GM18867 (cell line): ENCODE results near the gene KLK14.

ENCODE experiments used
- ATAC-seq: cut with Tn5 transposase; IDR thresholded peaks from one replicate; pipeline ENCODE4 v1.9.1; 2021; ENCODE audit warnings: mild to moderate bottlenecking, moderate library complexity; ENCODE audit not compliant: unreplicated experiment

Gene KLK14

DNA sequence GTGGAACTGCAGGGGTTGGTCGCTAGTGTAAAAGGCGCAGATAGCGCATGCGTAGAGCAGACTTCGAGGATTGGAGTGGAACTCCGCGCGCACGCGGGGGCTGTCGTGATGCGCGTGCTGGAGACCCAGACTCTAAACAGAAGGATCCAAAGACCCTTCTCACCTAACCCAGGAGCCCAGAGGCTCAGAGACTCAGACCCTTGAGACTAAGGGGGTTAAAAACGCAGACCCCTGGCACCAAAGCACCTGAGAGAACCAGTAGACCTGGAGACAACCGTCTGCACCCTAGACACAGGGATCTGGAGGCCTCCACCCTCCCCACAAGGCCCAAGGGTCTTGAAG lies 26.1 kb upstream of the KLK14 start:
- ATAC-seq = peak; percentile 40

DNA sequence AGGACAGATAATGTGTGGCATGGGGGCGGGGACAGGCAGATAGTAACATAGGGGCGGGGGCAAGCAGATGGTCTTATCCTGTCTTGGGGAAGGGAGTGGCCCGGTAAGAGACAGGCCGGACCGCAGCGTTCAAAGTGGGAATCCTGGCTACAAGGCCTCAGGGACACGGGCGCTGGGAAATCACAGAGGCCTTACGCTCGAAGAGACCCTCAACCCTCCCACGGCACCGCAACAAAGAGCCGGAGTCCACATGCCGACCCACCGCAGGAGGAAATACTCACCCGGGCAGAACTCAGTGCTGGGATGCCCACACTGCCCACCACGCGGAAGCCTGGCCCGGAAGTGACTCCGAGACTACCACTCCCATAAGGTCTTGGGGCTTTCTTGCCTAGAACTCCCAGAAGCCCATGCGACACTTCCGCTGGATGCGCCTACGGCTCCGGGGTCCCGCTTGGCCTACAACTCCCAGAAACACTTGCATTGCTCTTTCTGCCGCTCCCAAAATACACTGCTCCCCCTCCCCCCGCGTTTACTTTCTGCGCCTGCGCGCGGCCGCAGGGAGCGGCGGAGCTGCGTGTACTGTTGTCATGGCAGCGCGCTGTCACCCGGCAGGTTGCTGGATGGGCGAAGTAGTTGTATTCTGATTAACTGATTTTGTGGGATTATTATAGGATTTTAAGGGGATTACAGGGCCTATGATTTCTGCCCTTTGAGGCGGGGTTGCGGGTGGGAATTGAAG lies 25.5 kb upstream of the KLK14 start, which contains the start of gene CTU1:
CTU1 (minus strand) TSS at position 344 of the 739 bp plus-strand sequence. CDS start 3,840 bp downstream, outside the sequence.
- peak; percentile 89 for ATAC-seq

DNA sequence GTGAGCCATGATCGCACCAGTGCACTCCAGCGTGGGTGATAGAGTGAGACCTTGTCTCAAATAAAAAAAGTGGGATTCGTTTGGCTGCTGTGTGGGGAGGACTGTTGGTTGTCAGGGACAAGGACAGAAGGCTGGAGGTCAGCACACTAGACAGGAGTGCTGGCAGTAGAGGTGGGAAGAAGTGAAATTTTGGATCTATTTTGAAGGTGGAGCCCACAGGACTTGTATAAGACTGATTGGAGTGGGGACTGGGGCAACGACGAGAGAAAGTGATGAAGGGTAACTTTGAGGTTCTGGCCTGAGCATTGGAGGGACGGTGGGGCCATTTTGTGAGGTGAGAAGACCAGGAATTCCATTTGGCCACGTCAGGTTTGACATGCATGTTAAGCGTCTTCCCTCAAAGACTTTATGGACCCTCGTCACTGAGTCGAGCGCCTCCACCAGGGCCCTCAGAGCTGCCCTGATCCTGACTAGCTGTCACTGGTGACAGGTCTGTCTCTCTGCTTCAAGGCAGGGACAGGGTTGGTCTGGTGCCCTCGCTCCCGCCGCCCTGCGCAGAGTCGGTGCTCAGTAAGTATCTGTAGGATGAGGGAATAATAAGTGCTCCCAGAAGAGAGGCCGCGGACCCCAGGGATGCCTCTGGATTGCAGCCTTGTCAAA lies 24.8 kb upstream of the KLK14 start:
- peak; percentile 5 for ATAC-seq

DNA sequence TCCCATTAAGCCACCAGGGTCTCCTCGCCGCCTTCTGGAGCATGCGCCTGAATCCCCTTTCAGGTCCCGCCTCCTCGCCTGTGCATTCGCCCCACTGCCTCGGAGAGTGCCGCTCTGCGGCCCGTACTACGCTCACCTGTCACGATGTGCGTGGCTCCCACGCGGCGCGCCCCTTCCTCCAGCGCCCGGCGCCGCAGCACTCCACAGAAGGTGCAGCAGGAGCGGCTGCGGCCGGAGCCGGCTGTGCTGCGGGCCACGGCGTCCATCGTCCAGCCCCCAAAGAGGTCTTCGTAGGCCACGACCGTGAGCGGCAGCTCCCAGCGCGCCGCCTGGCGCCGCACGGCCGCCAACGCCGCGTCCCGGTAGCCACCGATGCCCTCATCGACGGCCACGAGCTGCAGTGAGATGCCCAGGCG lies 21.2 kb upstream of the KLK14 start:
- no peak for ATAC-seq

DNA sequence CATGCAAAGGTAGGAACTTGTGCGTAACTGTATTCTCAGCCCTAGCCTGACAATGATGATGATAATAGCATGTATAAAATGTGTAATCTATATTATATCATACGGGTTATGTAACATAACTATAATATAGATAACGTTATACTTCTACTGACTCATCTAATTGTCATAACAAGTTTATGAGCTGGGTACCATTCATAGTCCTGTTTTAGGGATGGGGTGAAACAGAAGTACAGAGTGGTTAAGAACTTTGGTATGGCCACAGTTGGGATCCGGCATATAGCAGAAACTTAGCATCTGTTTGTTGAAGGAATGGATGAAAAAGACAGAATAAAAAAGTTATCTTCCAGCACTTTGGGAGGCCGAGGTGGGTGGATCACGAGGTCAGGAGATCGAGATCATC lies 20.3 kb upstream of the KLK14 start:
- ATAC-seq = no peak

GRCh38 chr19:51101171-51101865 lies 18.6 kb upstream of the KLK14 start:
- ATAC-seq = no peak

- no peak for ATAC-seq
These were observed 17.9 kb upstream of the KLK14 start for GRCh38 chr19:51100601-51101000.

DNA sequence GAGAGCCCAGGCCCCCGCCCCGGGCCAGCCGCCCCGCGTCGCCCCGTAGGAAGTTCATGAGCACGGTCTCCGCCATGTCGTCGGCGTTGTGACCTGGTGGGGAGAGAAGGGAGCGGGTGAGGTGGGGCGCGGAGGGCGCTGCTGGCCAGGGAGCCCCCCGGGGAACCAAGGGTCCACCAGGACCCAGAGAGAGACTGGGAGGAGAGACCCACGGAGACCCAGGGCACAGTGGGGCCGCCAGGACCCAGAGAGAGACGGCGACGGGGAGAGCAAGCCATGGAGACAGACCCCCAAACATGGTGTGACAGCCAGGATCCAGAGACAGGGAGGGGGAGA lies 16.3 kb upstream of the KLK14 start:
- ATAC-seq = no peak

DNA sequence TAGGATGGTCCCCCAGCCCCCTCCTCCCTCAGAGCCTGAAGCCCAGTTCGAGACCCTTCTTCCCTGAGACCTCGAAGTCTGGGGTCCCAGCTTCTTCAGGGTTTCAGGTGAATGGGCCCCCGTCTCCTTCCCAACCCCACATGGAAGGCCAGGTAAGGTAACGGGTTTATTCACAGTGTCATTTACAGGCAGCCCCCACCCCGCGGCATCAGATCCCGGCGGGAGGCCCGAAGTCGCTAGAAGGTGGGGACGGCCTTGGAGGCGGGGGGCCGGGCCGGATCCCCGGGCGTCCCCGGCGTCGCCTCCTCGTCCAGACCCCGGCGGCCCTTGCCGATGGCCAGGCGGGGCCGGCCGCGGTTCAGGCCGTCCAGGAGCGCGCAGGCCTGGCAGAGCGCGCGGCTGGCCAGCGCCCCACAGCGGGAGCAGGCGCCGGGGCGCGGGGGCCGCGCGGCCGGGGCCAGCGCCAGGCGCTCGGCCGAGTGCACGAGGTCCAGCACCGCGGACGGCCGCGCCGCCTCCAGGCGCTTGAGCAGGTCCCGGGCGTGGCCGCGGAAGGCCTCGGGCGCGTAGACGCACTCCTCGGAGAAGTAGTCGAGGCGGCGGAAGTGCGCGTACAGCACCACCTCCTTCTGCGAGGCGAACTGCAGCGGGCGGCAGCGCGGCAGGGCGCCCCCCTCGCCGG lies 15.8 kb upstream of the KLK14 start:
- no peak for ATAC-seq

GRCh38 chr19:51097796-51098195 lies 15.1 kb upstream of the KLK14 start:
- no peak for ATAC-seq

- ATAC-seq = no peak
These were observed 14.6 kb upstream of the KLK14 start for GRCh38 chr19:51097166-51097738.

DNA sequence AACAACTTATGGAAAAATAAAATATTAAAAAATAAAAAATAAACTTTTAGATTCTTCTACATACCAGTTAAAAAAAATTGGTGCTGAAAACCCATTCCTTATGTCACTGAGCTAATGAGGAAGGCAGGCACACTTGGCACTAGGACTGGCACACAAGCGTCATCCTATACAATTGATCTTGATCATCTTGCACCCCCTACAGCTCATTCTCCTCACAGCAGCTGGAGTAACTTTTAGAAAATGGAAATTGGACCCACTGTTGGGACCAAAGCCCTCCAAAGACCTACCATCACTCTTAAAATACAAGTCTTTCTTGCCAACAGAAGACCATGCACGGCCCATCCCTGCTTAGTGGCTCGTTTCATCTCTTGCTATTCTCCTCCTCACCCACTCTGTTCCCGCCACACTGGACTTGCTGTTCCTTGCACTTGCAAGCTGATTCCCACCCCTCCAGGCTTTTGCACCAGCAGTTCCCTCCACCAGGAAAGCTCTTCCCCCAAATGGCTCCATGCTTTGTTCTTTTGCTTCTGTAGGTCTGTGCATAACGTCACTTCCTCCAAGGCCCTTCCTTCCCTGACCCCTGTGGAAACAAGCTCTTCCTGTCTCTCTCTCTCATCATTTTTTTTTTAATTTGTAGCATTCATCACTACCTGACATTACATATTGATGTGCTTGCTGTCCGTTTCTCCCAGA lies 13.9 kb upstream of the KLK14 start:
- ATAC-seq = no peak

DNA sequence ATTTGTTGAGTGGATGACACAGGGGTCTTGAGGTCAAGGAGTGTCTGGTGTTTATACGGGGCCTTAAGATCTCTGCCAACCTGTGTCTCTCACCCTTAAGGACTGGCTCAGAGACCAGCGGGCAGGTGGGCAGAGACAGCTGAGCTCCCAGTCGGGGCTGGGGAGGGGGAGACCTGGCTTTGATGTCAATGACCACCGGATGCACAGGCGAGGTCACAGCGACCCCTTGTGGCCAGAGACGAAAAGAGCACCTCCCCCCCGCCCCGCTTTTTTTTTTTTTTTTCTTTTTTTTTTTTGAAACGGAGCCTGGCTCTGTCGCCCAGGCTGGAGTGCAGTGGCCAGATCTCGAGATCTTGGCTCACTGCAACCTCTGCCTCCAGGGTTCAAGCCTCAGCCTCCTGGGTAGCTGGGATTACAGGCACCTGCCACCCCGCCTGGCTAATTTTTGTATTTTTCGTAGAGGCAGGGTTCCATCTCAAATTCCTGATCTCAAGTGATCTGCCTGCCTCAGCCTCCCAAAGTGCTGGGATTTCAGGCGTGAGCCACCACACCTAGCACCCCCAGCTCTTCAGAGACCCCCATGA lies 12.1 kb upstream of the KLK14 start:
- no peak for ATAC-seq

DNA sequence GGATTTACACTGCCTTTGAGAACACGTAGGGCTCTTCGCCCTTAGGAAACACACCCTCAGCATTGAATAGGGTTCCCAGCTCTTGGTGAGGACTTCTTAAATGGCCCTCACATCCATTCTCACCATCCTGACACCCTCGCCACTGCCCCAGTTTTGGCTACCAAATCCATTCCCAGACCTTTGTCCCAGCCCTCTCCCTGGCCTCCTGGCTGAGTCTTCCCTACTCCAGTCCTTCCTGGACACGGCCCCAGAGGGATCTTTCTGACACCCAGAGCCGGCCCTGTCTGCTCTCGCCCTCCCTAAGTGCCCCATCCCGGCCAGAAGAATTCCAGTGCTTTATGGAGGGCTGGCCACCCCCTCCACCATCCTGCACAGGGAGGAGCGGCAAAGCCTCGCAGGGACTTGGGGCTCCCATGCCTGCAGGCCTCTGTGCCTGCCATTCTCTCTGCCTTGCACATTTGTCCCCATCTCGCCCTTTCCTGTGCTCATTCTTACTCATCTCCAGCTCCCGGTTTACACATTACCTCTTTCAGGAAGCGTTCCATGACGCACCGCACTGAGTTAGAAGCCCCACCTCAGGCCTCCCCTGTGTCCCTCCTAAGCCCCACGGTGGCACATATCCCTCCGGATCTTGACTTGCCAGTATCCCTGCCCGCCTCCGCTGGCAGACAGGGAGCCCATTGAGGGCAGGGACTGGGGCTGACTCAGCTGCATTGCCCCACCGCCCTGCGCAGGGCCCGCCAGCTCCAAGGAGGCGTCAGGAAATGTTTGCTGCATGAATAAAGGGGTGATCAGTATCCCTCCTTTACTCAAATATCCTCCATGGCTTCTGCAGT lies 11.0 kb upstream of the KLK14 start:
- ATAC-seq = no peak

DNA sequence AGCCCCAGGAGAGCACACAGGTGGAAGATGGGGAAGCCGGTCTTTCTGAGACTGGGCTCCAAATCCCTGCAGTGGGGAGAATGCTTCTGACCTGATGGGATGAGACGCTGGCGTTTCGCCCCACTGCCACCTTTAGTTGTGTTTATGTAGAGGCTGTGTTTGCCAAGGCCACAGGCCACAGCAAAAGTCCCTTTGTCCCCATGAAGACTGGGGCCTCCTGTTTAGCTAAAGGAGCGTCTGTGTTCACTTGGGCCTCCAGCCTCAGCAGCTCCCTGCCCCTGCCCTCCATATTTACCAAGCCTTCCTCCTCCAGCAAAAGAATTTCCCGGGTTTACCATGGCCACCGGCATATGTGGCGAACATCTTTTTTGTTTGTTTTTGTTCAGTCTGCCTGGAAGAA lies 10.4 kb upstream of the KLK14 start:
- ATAC-seq = no peak

- ATAC-seq = no peak
These were observed 9.5 kb upstream of the KLK14 start for GRCh38 chr19:51091895-51092873.

DNA sequence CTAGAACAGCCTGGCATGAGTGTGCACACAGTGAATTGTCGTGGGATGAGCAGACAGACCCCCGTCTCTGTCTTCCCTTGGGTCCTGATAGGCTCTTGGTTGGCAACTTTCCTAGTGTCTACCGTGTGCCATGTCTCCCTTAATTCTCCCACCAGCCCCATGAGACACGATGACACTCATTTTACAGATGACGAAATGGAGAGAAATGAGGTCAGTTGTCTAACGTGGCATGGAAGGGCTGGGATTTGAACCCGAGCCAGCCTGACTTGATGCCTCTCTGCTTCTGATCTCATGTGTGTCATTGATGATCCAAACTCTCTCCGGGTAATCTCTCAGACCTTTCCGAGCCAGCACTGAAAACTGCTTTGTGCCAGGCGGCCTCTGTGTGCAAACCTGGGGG lies 8.4 kb upstream of the KLK14 start:
- no peak for ATAC-seq

- ATAC-seq = no peak
These were observed 7.8 kb upstream of the KLK14 start for GRCh38 chr19:51090471-51090870.
